Stimulated activated CD8-positive, alpha-beta memory T cell treated with anti-CD3 and anti-CD28 coated beads, Interleukin-4, amount 100 ng/mL, for 24 hours (primary cell): Measurements from ENCODE around the gene PAX8.

Experiments
- DNase-seq: peaks from one replicate; pipeline ENCODE4 v3.0.0-alpha.2; 2020; ENCODE audit warnings: low read depth

Gene PAX8

GRCh38 chr2:113167115-113167932, 111.4 kb downstream of the PAX8 start:
- no peak for DNase-seq

GRCh38 chr2:113166187-113166645, 112.5 kb downstream of the PAX8 start:
- no peak for DNase-seq
